HG03139 (cell line): ENCODE data around the gene RPP14.
"Not testable (repeated sequence)": the region's sequence is repeated elsewhere in the genome, so short reads cannot be mapped to it uniquely, and the experiment has no call there.

Source experiments
- ATAC-seq: cut with Tn5 transposase; IDR thresholded peaks from one replicate; pipeline ENCODE4 v1.9.1; 2021; ENCODE audit not compliant: unreplicated experiment

The RPP14 gene

DNA sequence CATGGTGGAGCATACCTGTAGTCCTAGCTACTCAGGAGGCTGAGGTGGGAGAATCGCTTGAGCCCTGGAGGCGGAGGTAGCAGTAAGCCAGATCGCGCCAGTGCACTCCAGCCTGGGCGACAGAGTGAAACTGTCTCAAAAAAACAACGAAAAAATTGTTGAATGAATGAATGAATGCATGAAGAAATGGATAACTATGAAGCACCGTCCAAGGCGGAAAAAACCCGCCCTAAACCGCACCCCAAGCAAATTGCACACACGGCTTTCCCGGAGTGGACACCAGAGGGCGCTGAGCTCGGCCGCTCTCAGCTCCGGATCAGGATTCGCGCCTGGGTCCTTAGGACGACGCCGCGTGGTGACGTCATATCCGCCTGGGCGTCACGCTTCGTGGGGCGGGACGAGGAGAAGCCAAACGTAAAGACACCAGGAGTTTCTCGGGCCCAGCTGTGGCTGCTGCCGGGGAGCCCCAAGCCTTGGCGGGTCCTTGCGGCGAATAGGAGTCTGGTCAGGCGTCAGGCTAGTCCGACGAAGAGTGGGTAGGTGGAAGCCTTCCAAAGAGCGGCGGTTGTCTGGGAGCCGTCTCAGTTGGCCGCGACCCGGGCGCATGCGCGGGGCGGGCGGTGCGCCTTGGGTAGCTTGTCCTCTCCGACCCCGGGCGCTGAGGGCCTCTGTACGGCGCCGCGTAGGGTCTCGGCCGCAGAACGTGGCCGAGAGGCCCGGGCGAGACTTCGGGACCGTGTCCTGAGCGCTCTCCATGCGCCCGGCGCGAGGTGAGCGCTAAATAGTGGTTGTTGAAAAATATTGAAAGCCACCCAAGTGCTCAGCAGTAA lies at the start of gene RPP14, which contains the start of gene HTD2:
Gene RPP14, plus strand, starts transcription at position 364 of the 830 bp plus-strand sequence. CDS start 4,085 bp downstream, outside the sequence.
Gene HTD2, plus strand, starts transcription at position 639 of the 830 bp plus-strand sequence. CDS start 11,094 bp downstream, outside the sequence.
- peak; percentile 81 for ATAC-seq

- ATAC-seq: no peak
These were observed 49.5 kb upstream of the RPP14 start for GRCh38 chr3:58256511-58256910.

- ATAC-seq: no peak
These were observed 47.5 kb upstream of the RPP14 start for GRCh38 chr3:58258392-58259055.

- ATAC-seq: no peak
These were observed 45.7 kb upstream of the RPP14 start for GRCh38 chr3:58260261-58260731.

DNA sequence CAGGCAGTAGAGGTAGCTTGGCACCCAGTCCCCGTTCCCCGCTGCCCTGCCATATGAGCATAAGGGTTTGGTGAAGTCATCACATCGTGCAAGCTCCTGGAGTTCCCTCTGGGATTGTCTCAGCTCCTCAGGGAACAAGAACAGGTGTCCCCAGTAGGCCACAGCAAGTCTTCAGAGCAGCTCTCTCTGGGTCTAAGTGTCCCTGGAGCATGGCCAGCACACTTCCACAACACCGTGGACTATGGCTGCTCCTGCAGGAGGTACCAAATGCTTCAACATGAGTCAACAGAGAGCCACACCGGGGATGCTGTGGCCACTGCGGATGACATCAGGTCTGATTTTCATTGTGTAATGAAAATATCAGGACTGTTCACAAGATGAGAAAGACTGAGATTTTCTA lies 45.3 kb upstream of the RPP14 start:
- ATAC-seq: no peak

DNA sequence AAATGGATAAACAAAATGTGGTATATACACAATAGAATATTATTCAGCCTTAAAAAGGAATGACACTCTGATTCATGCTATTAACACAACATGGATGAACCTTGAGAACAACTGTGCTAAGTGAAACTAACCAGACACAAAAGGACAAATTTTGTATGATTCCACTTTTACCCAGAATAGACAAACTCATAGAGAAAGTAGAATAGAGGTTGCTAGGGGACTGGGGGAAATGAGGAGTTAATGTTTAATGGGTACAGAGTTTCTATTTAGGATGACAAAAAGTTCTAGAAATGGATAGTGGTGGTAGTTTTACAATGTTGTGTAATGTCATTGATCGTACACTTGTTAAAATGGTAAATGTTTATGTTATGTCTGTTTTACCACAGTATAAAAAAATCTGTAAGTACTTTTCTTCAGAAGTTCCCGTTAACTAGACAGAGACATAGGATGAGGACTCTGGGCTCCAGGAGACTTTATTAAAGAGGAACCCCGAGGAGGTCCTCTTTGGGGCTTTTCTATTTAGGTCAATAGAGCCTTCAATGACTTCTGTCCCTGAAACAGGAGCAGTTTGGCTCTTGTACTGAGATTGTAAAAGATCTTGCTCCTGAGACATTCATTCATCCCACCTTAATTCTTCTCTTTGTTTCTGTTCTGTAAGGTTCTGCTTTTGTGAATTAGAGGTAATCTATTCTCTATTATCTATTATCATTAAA lies 43.9 kb upstream of the RPP14 start:
- peak; percentile 64 for ATAC-seq

- no peak for ATAC-seq
These were observed 39.5 kb upstream of the RPP14 start for GRCh38 chr3:58266577-58266976.

GRCh38 chr3:58267543-58267942 lies 38.5 kb upstream of the RPP14 start:
- not testable (repeated sequence) for ATAC-seq

DNA sequence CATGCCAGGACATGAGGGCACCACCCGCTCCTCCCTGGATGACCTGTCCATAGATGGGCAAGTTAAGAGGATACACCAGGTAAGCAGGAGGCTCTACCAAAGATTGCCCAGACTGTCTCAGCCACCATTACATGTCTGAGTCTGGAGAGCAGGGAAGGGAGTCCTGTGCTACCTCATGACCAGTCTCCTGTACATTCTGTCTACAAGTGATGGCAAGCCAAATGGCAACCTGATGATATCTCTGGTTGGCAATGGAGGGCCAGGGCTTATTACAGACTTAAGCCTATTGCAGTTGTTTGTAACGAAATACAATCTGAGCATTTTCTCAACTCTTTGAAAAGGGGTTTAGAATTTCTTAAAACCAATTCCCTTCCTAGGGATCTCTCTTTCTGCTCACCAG lies 36.7 kb upstream of the RPP14 start:
- no peak for ATAC-seq

- no peak for ATAC-seq
These were observed 35.6 kb upstream of the RPP14 start for GRCh38 chr3:58270485-58270884.

DNA sequence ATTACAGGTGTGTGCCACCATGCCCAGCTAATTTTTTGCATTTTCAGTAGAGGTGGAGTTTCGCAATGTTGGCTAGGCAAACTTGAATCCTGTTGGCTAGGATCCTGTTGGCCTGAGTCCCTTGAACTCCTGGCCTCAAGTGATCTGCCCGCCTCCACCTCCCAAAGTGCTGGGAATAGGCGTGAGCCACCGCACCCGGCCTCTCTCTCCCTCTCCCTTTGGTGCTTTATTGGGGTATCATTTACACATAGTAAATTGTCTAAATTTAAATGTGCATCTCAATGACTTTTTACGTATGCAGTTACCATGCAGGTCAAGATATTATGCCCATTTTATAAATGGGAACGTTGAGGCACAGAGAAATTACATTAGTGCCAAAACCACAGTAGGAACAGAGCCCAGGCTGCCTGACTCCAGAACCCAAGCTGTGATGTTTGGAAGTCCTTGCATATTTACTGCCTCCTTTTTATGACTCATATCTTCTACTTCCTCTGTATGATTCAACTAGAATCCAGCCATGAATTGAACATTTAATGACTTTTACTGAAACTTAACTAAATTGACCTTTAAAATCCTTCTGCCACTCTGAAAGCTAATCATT lies 34.0 kb upstream of the RPP14 start:
- ATAC-seq: no peak

DNA sequence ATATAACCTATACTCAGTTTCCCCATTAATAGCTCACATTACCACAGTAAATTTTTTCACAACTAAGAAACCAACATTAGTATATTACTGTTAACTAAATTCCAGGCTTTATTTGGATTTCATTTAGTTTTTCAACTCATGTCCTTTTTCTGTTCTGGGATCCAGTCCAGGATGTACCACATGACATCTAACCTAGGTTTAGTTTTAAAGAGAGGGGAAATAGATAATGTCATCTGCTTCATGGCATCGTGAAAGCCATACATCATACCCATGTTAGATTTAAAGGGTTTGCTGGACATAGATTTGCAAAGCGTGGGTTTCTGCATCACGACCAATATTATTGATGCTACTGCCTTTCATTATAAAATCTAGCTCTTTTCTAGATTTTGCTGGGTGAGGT lies 33.2 kb upstream of the RPP14 start:
- no peak for ATAC-seq

DNA sequence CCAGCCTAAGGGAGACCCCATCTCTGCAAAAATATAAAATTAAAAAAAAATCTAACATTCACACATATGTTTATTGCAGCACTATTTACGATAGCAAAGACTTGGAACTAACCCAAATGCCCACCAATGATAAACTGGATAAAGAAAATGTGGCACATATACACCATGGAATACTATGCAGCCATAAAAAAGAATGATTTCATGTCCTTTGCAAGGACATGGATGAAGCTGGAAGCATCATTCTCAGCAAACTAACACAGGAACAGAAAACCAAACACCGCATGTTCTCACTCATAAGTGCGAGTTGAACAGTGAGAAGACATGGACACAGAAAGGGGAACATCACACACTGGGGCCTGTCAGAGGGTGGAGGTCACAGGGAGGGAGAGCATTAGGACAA lies 32.7 kb upstream of the RPP14 start:
- ATAC-seq: not testable (repeated sequence)

GRCh38 chr3:58274027-58274614 lies 31.9 kb upstream of the RPP14 start:
- ATAC-seq: no peak

DNA sequence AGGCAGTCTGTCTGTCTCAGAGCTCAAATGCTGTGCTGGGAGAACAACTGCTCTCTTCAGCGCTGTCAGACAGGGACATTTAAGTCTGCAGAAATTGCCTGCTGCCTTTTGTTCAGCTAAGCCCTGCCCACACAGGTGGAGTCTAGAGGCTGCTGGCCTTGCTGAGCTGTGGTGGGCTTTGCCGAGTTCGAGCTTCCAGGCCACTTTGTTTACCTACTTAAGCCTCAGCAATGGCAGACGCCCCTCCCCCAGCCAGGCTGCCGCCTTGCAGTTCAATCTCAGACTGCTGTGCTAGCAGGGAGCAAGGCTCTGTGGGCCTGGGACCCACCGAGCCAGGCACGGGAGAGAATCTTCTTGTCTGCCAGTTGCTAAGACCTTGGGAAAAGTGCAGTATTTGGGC lies 25.0 kb upstream of the RPP14 start:
- ATAC-seq: no peak

GRCh38 chr3:58285334-58285733 lies 20.7 kb upstream of the RPP14 start:
- ATAC-seq: no peak

DNA sequence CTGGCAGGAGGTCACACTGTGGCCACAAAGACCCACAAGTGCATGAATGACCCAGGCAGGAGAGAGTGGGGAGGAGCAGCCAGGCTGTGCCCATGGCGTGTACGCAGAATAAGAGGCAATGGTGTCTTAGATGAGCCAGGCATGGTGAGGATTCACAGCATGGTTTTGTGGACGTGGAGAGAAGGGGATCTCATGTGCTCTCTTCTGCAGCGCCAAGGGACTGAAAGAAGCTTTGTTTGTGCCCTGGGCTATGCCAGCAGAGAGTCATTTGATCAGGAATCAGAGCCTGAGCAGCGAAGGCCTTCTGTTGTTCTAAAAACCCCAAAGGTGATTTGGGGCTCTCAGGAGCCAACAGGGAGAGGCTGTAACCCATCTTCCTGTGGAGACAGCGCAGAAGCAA lies 18.7 kb upstream of the RPP14 start:
- ATAC-seq: no peak

GRCh38 chr3:58288011-58288728 lies 17.9 kb upstream of the RPP14 start:
- no peak for ATAC-seq

GRCh38 chr3:58288964-58289613 lies 17.0 kb upstream of the RPP14 start:
- ATAC-seq: not testable (repeated sequence)
